NCI-H2196 (cell line): ENCODE data around the gene PROX2.

Experiments used
- DNase-seq: peaks from one replicate; lab custom pipeline; 2025; ENCODE audit not compliant: unreplicated experiment; lab: John Stamatoyannopoulos, UW

The PROX2 gene

GRCh38 chr14:74846168-74846567, 29.8 kb downstream of the PROX2 start:
- no peak for DNase-seq

DNA sequence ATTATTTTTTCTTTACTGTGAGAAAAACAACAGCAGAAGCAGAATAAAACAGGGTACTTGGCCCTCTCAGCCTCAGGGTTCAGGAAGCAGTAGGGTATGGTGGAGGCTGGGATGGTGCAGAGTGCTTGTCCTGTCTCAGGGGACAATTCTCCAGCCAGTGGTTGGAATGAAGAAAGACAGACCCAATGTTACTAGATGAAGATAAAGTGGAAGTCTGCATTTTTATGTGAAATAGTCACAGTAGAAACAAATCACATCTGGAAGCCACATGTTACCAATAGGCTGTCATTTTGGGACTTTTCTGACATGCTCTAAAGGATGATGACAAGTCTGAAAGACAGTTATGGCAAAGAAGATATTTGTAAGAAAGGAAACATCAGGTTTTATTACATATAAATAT, 32.3 kb downstream of the PROX2 start:
- no peak for DNase-seq

DNA sequence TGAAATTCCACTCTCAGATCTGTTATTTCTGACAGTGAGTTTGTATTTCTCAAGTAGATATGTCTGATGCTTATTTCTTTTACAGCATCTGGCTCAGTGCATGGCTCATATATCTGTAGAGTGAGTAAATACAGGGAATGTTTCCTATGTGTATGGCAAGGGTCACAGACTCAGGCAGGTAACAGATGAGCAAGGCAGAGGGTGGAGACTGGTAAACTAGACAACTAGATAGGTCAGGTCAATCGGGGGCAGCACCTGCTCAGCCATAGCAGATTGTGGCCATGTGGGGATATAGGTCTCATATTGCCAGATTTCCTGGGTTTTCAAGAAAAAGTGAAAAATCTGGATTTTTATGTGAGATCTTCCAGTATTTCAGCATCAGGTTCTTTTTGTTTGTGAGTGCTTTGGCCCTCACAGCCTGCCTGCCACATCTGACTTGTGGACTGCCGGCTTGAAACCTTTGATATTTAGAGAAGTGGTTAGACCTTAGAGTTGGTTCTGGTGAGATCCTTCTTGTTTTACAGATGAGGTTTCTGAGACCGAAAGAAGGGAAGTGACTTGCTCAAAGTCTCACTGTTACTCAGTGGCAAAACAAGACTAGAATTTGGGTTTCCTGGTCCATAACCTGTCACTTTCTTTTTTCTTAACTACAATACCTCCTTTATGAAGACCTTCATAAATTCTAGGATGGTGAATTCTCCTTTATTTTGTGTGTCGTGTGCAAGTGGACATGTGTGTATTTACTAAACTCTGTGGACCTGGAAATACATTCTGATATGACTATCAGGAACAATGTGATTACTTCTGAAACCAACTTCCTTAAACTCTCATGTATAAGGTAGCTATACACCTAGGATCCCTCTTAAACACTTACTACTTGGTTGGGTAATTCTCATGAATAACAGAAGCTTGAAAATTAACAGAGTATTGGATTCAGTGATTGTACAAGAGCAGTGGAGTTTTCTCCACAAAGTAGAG, 34.4 kb downstream of the PROX2 start:
- no peak for DNase-seq

- DNase-seq: no peak
These were observed 35.3 kb downstream of the PROX2 start for GRCh38 chr14:74840603-74841030.

GRCh38 chr14:74838166-74838565, 37.8 kb downstream of the PROX2 start:
- no peak for DNase-seq

- DNase-seq: no peak
These were observed 39.5 kb downstream of the PROX2 start for GRCh38 chr14:74836251-74836960.

GRCh38 chr14:74835645-74836250, 40.2 kb downstream of the PROX2 start:
- DNase-seq: no peak

- DNase-seq: no peak
These were observed 41.1 kb downstream of the PROX2 start for GRCh38 chr14:74834692-74835392.

DNA sequence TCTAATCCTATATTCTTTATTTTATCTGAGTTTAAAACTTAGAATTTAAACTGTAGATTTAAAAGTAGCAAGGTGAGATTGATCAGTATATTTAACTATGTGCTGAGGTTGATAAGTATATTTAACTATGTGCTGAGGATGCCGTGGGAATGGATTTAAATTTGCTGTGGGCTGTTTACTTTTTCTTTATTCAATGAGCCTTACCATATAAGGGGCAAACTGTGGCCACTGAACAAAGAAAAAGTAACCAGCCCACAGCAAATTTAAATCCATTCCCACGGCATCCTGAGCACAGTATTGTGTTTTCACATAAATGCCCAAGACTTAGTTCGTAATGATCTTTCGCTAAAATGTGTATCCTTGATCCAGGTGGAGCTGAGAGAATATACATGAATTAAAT, 43.1 kb downstream of the PROX2 start:
- no peak for DNase-seq

DNA sequence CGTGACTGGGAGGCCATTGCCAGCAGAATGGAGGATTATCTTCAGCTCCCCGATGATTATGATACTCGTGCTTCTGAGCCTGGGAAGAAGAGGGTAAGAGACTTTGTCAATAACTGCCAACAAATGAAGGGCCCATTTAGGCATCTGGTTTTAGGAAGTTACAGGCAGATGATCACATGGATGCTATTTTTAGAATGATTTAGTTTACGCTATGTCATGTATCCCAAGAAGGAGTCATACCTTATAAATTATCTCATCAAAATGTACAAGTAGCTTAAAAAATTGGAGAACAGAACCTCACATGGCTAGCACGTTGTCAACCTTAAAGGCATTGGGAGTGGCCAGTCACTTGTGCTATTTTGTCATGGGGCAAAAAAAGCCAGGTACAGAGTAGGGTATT, 46.7 kb downstream of the PROX2 start:
- DNase-seq: no peak

DNA sequence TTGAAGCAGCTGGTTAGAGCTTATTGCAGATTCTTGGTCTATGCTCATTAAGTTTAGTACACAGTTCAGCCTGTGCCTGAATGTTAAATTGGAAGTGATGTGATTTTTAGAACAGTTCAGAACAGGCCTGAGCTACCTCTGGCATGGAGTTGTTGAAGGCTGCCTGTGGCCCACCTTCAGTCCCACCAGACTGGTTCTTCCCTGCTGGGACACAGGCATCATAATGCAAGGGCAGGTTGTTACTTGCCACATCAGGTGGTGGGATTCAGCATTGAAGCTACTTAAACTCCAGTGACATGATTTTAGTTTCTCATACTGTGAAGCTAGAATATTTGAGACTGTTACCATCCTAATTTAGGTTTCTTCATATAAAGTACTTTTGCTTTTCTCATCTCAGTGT, 49.4 kb downstream of the PROX2 start:
- no peak for DNase-seq
